B cell (primary cell): ENCODE results near the gene HJV. TPM values are rescaled to one million over a fixed set of nuclear protein-coding genes. Genes with fewer than 3 reads are reported as not detected.

Source experiments
- ATAC-seq: fragments of 200-7000 bp; cut with Tn5 transposase; one replicate; pipeline ENCODE4 v1.10.0; 2021; ENCODE audit warnings: low read depth, mild to moderate bottlenecking, moderate number of reproducible peaks, moderate library complexity
- CTCF ChIA-PET: fragments of 350-600 bp; sonication (Branson Sonifier 250); formaldehyde crosslinking; loops from one replicate; lab custom pipeline; 2021; ENCODE audit warnings: antibody characterized with exemption, inconsistent platforms; lab: Charles Lee
- POLR2A ChIA-PET: fragments of 350-600 bp; sonication (Branson Sonifier 250); formaldehyde crosslinking; loops from one replicate; lab custom pipeline; 2021; ENCODE audit warnings: antibody characterized with exemption; lab: Charles Lee
- DNase-seq: peaks from one replicate; pipeline ENCODE4 v3.0.0; 2013
- H2AFZ ChIP-seq: 2 replicates; pipeline ENCODE4 v1.6.1; 2012; ENCODE audit warnings: mild to moderate bottlenecking, low read depth, low read length; ENCODE audit not compliant: insufficient read depth, poor library complexity, severe bottlenecking
- H3K27ac ChIP-seq, 2 donors: 1 replicate in 1 of 2; 2 replicates in 1 of 2; pipeline ENCODE4 v1.5.1; 2012 to 2013; ENCODE audit warnings: low read length in 2 of 2, mild to moderate bottlenecking in 2 of 2, moderate library complexity in 1 of 2
- H3K27me3 ChIP-seq, 4 experiments: fragments of 200-600 bp in 1 of 4; sonication (generic) in 1 of 4; replicated peaks in 1 of 4; 1 replicate in 2 of 4; 2 replicates in 2 of 4; pipeline versions ENCODE4 v1.6.1 to v1.7.0; 2013 to 2016; ENCODE audit warnings: low read length in 3 of 4, mild to moderate bottlenecking in 2 of 4, mixed read lengths in 1 of 4, moderate library complexity in 1 of 4; ENCODE audit not compliant: insufficient read depth in 4 of 4, control insufficient read depth in 3 of 4; ENCODE audit errors: control extremely low read depth in 1 of 4
- H3K36me3 ChIP-seq, 2 experiments: replicated peaks in 1 of 2; 1 replicate in 1 of 2; 2 replicates in 1 of 2; pipeline versions ENCODE4 v1.6.1 to v1.7.1; 2013; ENCODE audit warnings: low read length in 1 of 2; ENCODE audit not compliant: insufficient read depth in 2 of 2, control insufficient read depth in 1 of 2; ENCODE audit errors: control extremely low read depth in 1 of 2, extremely low read depth in 1 of 2
- H3K4me1 ChIP-seq, 2 donors: fragments of 200-600 bp in 1 of 2; sonication (generic) in 1 of 2; 1 replicate in 1 of 2; 2 replicates in 1 of 2; pipeline versions ENCODE4 v1.5.1 to v1.6.1; 2013 to 2017; ENCODE audit warnings: low read length in 2 of 2; ENCODE audit not compliant: control insufficient read depth in 2 of 2, insufficient read depth in 2 of 2
- H3K4me2 ChIP-seq: replicated peaks from 2 replicates; pipeline ENCODE3; 2012; ENCODE audit warnings: mild to moderate bottlenecking, low read depth, low read length; ENCODE audit not compliant: poor library complexity, severe bottlenecking
- H3K4me3 ChIP-seq, 5 experiments: fragments of 200-600 bp in 1 of 5; sonication (generic) in 1 of 5; 1 replicate in 3 of 5; 2 replicates in 2 of 5; pipeline versions ENCODE4 v1.5.1 to v1.7.0; 2011 to 2016; ENCODE audit warnings: low read length in 4 of 5, mild to moderate bottlenecking in 4 of 5, low read depth in 2 of 5, control low read depth in 1 of 5, moderate library complexity in 1 of 5; ENCODE audit not compliant: insufficient read depth in 1 of 5; ENCODE audit errors: control extremely low read depth in 1 of 5, extremely low read depth in 1 of 5
- H3K79me2 ChIP-seq: fragments of 200-600 bp; sonication (generic); one replicate; pipeline ENCODE4 v1.6.0; 2016; ENCODE audit warnings: low read length; ENCODE audit not compliant: control insufficient read depth, insufficient read depth
- H3K9ac ChIP-seq: fragments of 200-600 bp; sonication (generic); 2 replicates; pipeline ENCODE4 v1.6.1; 2017; ENCODE audit warnings: mild to moderate bottlenecking, low read length, moderate library complexity
- H3K9me3 ChIP-seq, 3 donors: one replicate each; pipeline versions ENCODE4 v1.6.1 to v1.7.1; 2013; ENCODE audit warnings: low read length in 2 of 3; ENCODE audit not compliant: control insufficient read depth in 2 of 3, insufficient read depth in 1 of 3; ENCODE audit errors: control extremely low read depth in 1 of 3
- H4K20me1 ChIP-seq: 2 replicates; pipeline ENCODE4 v1.6.0; 2012; ENCODE audit warnings: mild to moderate bottlenecking, low read length; ENCODE audit not compliant: insufficient read depth, control insufficient read depth, poor library complexity, severe bottlenecking
- H3K27ac Mint-ChIP-seq: one replicate; pipeline ENCODE4 v1.8.0; 2021; ENCODE audit warnings: mixed read lengths
- H3K27me3 Mint-ChIP-seq: one replicate; pipeline ENCODE4 v1.8.0; 2021; ENCODE audit warnings: mixed read lengths
- H3K4me1 Mint-ChIP-seq: one replicate; pipeline ENCODE4 v1.8.0; 2021; ENCODE audit warnings: mixed read lengths
- H3K4me3 Mint-ChIP-seq: one replicate; pipeline ENCODE4 v1.8.0; 2021; ENCODE audit warnings: mixed read lengths
- H3K9me3 Mint-ChIP-seq: one replicate; pipeline ENCODE4 v1.8.0; 2022; ENCODE audit warnings: mixed read lengths; ENCODE audit not compliant: insufficient read depth
- EZH2 ChIP-seq: IDR thresholded peaks from 2 replicates; pipeline ENCODE4 v1.6.1; 2012; ENCODE audit warnings: borderline replicate concordance, low read depth, mild to moderate bottlenecking, moderate library complexity, low read length; ENCODE audit not compliant: insufficient read depth, poor library complexity, severe bottlenecking
- WGBS: methylation state at CpG from one replicate; pipeline ENCODE4 v1.1.5; 2013; ENCODE audit warnings: missing lambda C conversion rate; ENCODE audit not compliant: insufficient coverage; 5-methylcytosine and 5-hydroxymethylcytosine counted together
- intact Hi-C: fragments of 100-400 bp; cut with micrococcal nuclease; formaldehyde crosslinking; loops from one replicate; pipeline ENCODE4 v1.10.0; 2022
- polyA plus RNA-seq: library from polyadenylated mRNA; depleted of rRNA; stranded (reverse); fragments of >200 nt; gene quantifications from 2 replicates; pipeline ENCODE4 v1.2.3, GENCODE V29; 2012
- total RNA-seq, 2 donors: library from RNA; stranded (reverse); fragments of 120-200 nt in 1 of 2; gene quantifications; 1 replicate in 1 of 2; 2 replicates in 1 of 2; pipeline versions ENCODE4 v1.2.3 to v1.2.4, GENCODE V29; 2013 to 2022
- TF ChIP-seq, protein P1 (sequence below): fragments of 200-600 bp; IDR thresholded peaks from one replicate; pipeline ENCODE4 v1.8.0; 2022; ENCODE audit warnings: antibody characterized with exemption, mild to moderate bottlenecking

Gene HJV
- total and polyA plus RNA-seq, 2 donors (not counting 1 experiment from before 2014, with no cell fraction given), result not detected

DNA sequence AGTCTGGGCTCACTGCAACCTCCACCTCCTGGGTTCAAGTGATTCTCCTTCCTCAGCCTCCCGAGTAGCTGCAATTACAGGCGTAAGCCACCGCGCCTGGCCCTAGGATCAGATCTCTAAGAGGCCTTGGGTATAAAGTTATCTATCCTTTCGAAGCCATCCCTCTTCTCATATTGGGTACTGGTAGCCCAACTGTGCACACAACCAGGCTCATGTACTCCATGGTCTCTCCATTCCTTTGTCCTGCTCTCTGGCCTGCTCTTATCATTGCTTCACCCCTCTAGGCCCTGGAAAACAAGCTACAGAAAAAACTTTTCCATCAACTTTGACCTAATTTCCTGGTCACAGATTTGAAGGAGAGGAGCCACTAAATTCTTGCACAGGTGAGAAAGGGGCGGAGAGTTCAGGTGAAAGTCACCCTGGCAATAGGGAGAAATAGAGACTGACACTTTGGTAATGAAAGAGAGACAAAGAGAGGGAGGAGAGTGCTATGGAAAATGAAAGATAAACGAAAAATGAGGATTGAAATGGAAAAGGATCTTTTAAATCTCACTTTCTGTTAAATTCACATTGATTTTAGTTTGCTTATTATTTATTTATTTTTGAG, 31.2 kb downstream of the HJV start:
- H3K9me3 Mint-ChIP-seq, result no peaks in the 10 kb centered on the region
- ATAC-seq, result no peak
- Histone ChIP-seq H3K36me3 (peaks cover 12 to 32% of the 10 kb centered on the region in 2 experiments), H4K20me1 (peaks cover 30% of the 10 kb centered on the region), H3K4me2 (no peak overlapping the region), H3K9me3 (no peaks in the 10 kb centered on the region), H3K4me1 (peaks cover 50 to 56% of the 10 kb centered on the region in 2 donors), H2AFZ (no peak overlapping the region), H3K27ac (peak overlapping the region in 1 of 2 donors; percentile 49), H3K4me3 (no peak overlapping the region), H3K27me3 (no peaks in the 10 kb centered on the region), H3K9ac (no peak overlapping the region), H3K79me2 (peaks cover 36% of the 10 kb centered on the region)
- H3K4me3 Mint-ChIP-seq, result no peak overlapping the region
- WGBS, result 100% methylated on average over 2 of the region's 7 CpGs
- no peak for DNase-seq
- ChIA-PET CTCF (interaction anchor here (0.6 to 14.8 kb wide), 3 partner anchors 9 to 98 kb away, joined by 3 to 207 read pairs (median 135); no protein-coding TSS in a partner anchor), POLR2A (interaction anchor here (0.7 to 12.1 kb wide), 3 partner anchors 12 to 33 kb away, joined by 5 to 131 read pairs (median 14); partner anchors contain the start of gene LIX1L)
- peaks cover 76% of the 10 kb centered on the region for H3K4me1 Mint-ChIP-seq
- intact Hi-C loops, result no loop called here
- peak overlapping the region; percentile 58 for H3K27ac Mint-ChIP-seq
- H3K27me3 Mint-ChIP-seq, result no peaks in the 10 kb centered on the region
- TF ChIP-seq EZH2, result no peak
- TF ChIP-seq, protein P1, sequence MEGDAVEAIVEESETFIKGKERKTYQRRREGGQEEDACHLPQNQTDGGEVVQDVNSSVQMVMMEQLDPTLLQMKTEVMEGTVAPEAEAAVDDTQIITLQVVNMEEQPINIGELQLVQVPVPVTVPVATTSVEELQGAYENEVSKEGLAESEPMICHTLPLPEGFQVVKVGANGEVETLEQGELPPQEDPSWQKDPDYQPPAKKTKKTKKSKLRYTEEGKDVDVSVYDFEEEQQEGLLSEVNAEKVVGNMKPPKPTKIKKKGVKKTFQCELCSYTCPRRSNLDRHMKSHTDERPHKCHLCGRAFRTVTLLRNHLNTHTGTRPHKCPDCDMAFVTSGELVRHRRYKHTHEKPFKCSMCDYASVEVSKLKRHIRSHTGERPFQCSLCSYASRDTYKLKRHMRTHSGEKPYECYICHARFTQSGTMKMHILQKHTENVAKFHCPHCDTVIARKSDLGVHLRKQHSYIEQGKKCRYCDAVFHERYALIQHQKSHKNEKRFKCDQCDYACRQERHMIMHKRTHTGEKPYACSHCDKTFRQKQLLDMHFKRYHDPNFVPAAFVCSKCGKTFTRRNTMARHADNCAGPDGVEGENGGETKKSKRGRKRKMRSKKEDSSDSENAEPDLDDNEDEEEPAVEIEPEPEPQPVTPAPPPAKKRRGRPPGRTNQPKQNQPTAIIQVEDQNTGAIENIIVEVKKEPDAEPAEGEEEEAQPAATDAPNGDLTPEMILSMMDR, result no peak

DNA sequence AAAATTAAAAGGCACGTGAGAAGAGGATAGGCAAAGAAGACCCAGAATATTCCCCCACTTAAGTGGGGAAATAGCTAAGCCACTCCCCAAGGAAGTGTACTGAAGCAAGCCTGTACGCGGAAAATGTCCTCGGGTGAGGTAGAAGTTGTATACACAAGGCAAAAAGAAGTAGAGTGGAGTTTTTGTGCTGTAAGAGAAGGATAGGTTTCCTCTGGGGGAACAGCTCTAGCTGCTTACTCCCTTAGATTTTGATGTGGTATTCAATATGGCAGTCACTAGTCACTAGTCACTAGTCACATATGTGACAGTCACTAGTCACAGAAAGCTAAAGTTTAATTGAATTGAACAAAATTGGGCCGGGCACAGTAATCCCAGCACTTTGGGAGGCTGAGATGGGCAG, 32.8 kb downstream of the HJV start:
- Mint-ChIP-seq H3K4me3 (no peak overlapping the region), H3K4me1 (peaks cover 79% of the 10 kb centered on the region), H3K27ac (peak overlapping the region; percentile 62), H3K27me3 (no peaks in the 10 kb centered on the region), H3K9me3 (no peaks in the 10 kb centered on the region)
- TF ChIP-seq, protein P1, result no peak
- no peak for TF ChIP-seq EZH2
- Histone ChIP-seq H3K4me1 (peaks cover 57 to 61% of the 10 kb centered on the region in 2 donors), H3K4me3 (no peak overlapping the region), H3K36me3 (peaks cover 2 to 16% of the 10 kb centered on the region in 2 experiments), H4K20me1 (peaks cover 15% of the 10 kb centered on the region), H2AFZ (no peak overlapping the region), H3K79me2 (peaks cover 31% of the 10 kb centered on the region), H3K9me3 (no peaks in the 10 kb centered on the region), H3K27ac (peak overlapping the region in 1 of 2 donors; percentile 62), H3K27me3 (no peaks in the 10 kb centered on the region), H3K9ac (no peak overlapping the region), H3K4me2 (peak overlapping the region; percentile 13)
- ATAC-seq, result no peak
- POLR2A ChIA-PET, result interaction anchor here (0.5 to 12.1 kb wide), 5 partner anchors 8 to 47 kb away, joined by 3 to 131 read pairs (median 14); partner anchors contain the start of gene TXNIP
- no CpG with 5 or more reads among the region's 5 CpGs for WGBS
- intact Hi-C loops, result no loop called here
- CTCF ChIA-PET, result interaction anchor here (0.8 to 14.8 kb wide), 6 partner anchors 8 to 30 kb away, joined by 3 to 207 read pairs (median 5); partner anchors contain the start of genes ANKRD34A and POLR3GL
- no peak for DNase-seq
